GM12891 (cell line): ENCODE data around the gene ACTR10.

Experiments
- PAX5 ChIP-seq: IDR thresholded peaks from 2 replicates; pipeline ENCODE4 v1.6.1; 2011; ENCODE audit warnings: low read length, moderate library complexity, mild to moderate bottlenecking; ENCODE audit not compliant: insufficient read depth, severe bottlenecking
- POLR2A ChIP-seq: IDR thresholded peaks from 2 replicates; pipeline ENCODE4 v1.6.1; 2011; ENCODE audit warnings: low read depth, low read length, control low read depth
- POLR2AphosphoS5 ChIP-seq: IDR thresholded peaks from 2 replicates; pipeline ENCODE4 v1.6.1; 2011; ENCODE audit warnings: low read depth, low read length, control low read depth
- TAF1 ChIP-seq: IDR thresholded peaks from 2 replicates; pipeline ENCODE4 v1.6.1; 2011; ENCODE audit warnings: low read depth, low read length, control low read depth

GRCh38 chr14:58280954-58281787 is 81.2 kb downstream of the ACTR10 start:
- no peak for TF ChIP-seq TAF1
- TF ChIP-seq POLR2A: no peak
- TF ChIP-seq POLR2AphosphoS5: no peak
- no peak for TF ChIP-seq PAX5
